Fibroblast of lung (primary cell): ENCODE data around the gene LCA5.

Source experiments
- CTCF ChIP-seq, 2 donors: IDR thresholded peaks in 1 of 2; conservative IDR thresholded peaks in 1 of 2; 1 replicate in 1 of 2; 2 replicates in 1 of 2; pipeline ENCODE4 v1.5.1; 2011 to 2012; ENCODE audit warnings: low read length in 2 of 2, control low read depth in 1 of 2, inconsistent platforms in 1 of 2, low read depth in 1 of 2, mild to moderate bottlenecking in 1 of 2
- EZH2 ChIP-seq: IDR thresholded peaks from 2 replicates; pipeline ENCODE4 v1.5.1; 2012; ENCODE audit warnings: low read length, control low read depth, mild to moderate bottlenecking; ENCODE audit errors: missing control alignments

- TF ChIP-seq EZH2, result no peak
- TF ChIP-seq CTCF (conservative IDR thresholded peaks at IDR 0.05 in 1 of 2, IDR thresholded peaks at IDR 0.05 in 1 of 2; ENCODE audit: low read depth in 1 of 2, low read length in 2 of 2), result no peak
Measured at GRCh38 chr6:79438030-79438429, 99.2 kb downstream of the LCA5 start.
